ENCODE results near the gene SSR4.

Gene SSR4

DNA sequence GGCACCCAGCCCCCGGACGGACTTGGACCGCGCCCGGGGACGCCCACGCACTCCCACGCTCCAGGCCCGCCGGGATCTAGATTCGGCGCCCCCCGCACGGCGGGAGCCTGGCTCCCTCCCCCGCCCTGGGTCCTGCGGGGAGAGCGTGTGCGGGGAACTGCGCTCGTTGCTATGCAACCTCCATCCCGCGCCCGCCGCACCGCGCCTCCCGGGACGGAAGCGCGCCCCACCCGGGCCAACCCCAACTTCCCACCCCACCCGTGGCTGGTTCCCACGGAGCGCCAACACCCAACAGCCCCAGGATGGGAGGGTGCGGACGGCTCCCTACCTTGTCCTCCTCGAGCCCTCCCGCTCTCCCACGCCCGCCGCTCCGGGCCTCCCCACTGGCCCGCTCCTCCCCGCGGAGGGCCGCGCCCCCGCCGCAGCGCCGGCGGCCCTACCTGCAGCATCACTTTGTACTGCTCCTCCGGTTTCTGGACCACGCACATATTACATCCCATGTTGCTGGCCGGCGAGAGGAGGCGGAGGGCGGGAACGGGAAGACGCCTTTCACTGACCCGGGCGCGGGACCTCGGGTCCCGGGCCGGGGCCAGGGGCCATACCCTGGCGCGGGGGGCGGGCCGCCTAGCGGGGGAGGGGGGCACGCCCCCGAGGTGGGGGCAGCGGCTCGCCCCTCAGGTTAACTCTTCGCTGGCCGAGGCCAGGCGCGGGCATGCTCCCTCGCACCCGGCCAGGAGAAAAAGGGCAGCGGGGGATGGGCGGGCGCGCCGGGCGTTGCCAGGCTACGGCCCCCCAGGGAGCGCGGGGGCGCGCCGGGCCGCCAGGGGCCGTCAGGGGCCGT, 35.6 kb downstream of the SSR4 start, which contains the start of gene PDZD4:
Gene PDZD4, minus strand, starts transcription at position 746 of the 841 bp plus-strand sequence. Its CDS starts 246 bp downstream, at position 500.
- no peaks in the 10 kb centered on the region for H3F3A ChIP-seq (ENCODE audit: insufficient read depth, low read length)
- H4K20me1 ChIP-seq (ENCODE audit: insufficient read depth, low read length): no peaks in the 10 kb centered on the region
- DNase-seq: no peak
- H3K4me1 ChIP-seq (ENCODE audit: low read length): no peaks in the 10 kb centered on the region
- H3K9ac ChIP-seq (ENCODE audit: low read length): no peak within 1 kb of the TSS
- no peak within 1 kb of the TSS for H2AFZ ChIP-seq (ENCODE audit: low read length)
- no peaks in the 10 kb centered on the region for H3K36me3 ChIP-seq (replicated peaks; ENCODE audit: insufficient read depth, low read length)
- no peak within 1 kb of the TSS for H3K4me2 ChIP-seq (ENCODE audit: low read depth, low read length)
- no peaks in the 10 kb centered on the region for H3K9me3 ChIP-seq (replicated peaks; ENCODE audit: insufficient read depth, low read length)
- no peaks in the 10 kb centered on the region for H3K79me2 ChIP-seq (ENCODE audit: low read length)
- TF ChIP-seq EZH2 (optimal IDR thresholded peaks at IDR 0.05; ENCODE audit: low read depth, low read length) (no peak), CTCF (IDR thresholded peaks at IDR 0.05; ENCODE audit: low read length) (no peak), EZH2phosphoT487 (IDR thresholded peaks at IDR 0.05; ENCODE audit: low read length) (no peak)
- no peaks in the 10 kb centered on the region for H3K9me2 ChIP-seq (replicated peaks; ENCODE audit: insufficient read depth, low read length)
- no peak within 1 kb of the TSS for H3K4me3 ChIP-seq (ENCODE audit: low read length)
- H3K27me3 ChIP-seq (replicated peaks; ENCODE audit: insufficient read depth, low read length): peaks cover 76% of the 10 kb centered on the region
- no peak within 1 kb of the TSS for H3K27ac ChIP-seq (ENCODE audit: low read length)

DNA sequence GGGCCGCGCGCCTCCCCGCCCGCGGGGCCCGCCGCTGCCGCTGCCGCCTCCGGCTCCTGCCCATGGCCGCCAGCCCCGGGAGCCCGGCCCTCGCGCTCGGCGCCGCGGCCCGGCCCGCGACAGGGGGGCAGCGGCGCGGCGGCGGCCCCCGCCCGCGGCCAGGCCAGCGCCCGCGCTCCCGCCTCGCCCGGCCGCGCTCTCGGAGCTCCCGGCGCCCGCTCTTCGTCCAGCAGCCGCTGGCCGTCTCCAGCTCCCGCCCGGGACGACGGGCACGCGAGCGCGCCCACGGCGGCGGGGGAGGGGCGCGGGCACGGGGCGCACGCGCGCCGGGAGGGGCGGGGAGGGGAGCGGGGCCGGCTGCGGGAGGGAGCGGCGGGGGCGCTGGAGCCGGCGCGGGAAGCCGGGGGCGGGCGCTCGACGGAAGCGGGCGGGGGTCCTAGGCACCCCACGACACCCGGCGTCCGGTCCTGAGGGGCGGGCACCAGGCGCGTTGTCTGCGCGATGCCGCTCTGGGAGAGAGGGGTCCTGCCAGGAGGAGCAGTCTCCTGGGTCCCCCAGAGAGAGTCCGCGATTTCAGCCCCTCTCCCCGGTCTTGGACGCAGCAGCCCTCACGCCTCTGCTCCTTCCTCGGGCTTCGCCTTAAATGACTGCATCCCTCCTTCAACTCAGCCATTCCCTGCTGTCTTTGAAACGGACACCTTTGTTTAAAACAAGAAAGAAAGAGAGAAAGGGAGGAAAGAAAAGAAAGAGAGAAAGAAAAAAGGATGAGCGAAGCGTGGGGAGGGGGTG, 36.4 kb downstream of the SSR4 start:
- no peak overlapping the region for H2AFZ ChIP-seq (ENCODE audit: low read length)
- no peak overlapping the region for H3K9ac ChIP-seq (ENCODE audit: low read length)
- no peaks in the 10 kb centered on the region for H3F3A ChIP-seq (ENCODE audit: insufficient read depth, low read length)
- H3K4me3 ChIP-seq (ENCODE audit: low read length): no peak overlapping the region
- DNase-seq: no peak
- no peaks in the 10 kb centered on the region for H3K9me3 ChIP-seq (replicated peaks; ENCODE audit: insufficient read depth, low read length)
- no peaks in the 10 kb centered on the region for H3K36me3 ChIP-seq (replicated peaks; ENCODE audit: insufficient read depth, low read length)
- no peaks in the 10 kb centered on the region for H4K20me1 ChIP-seq (ENCODE audit: insufficient read depth, low read length)
- no peak for TF ChIP-seq EZH2phosphoT487 (IDR thresholded peaks at IDR 0.05; ENCODE audit: low read length)
- TF ChIP-seq CTCF (IDR thresholded peaks at IDR 0.05; ENCODE audit: low read length): no peak
- TF ChIP-seq EZH2 (optimal IDR thresholded peaks at IDR 0.05; ENCODE audit: low read depth, low read length): no peak
- no peak overlapping the region for H3K27ac ChIP-seq (ENCODE audit: low read length)
- no peaks in the 10 kb centered on the region for H3K79me2 ChIP-seq (ENCODE audit: low read length)
- H3K9me2 ChIP-seq (replicated peaks; ENCODE audit: insufficient read depth, low read length): no peaks in the 10 kb centered on the region
- no peak overlapping the region for H3K4me2 ChIP-seq (ENCODE audit: low read depth, low read length)
- peaks cover 68% of the 10 kb centered on the region for H3K27me3 ChIP-seq (replicated peaks; ENCODE audit: insufficient read depth, low read length)
- H3K4me1 ChIP-seq (ENCODE audit: low read length): no peaks in the 10 kb centered on the region

- no peaks in the 10 kb centered on the region for H3F3A ChIP-seq (ENCODE audit: insufficient read depth, low read length)
- no peak overlapping the region for H3K27ac ChIP-seq (ENCODE audit: low read length)
- peaks cover 65% of the 10 kb centered on the region for H3K27me3 ChIP-seq (replicated peaks; ENCODE audit: insufficient read depth, low read length)
- H3K4me3 ChIP-seq (ENCODE audit: low read length): no peak overlapping the region
- H3K4me2 ChIP-seq (ENCODE audit: low read depth, low read length): no peak overlapping the region
- no peaks in the 10 kb centered on the region for H3K9me3 ChIP-seq (replicated peaks; ENCODE audit: insufficient read depth, low read length)
- no peak overlapping the region for H3K9ac ChIP-seq (ENCODE audit: low read length)
- no peaks in the 10 kb centered on the region for H3K36me3 ChIP-seq (replicated peaks; ENCODE audit: insufficient read depth, low read length)
- H3K79me2 ChIP-seq (ENCODE audit: low read length): no peaks in the 10 kb centered on the region
- TF ChIP-seq CTCF (IDR thresholded peaks at IDR 0.05; ENCODE audit: low read length) (no peak), EZH2phosphoT487 (IDR thresholded peaks at IDR 0.05; ENCODE audit: low read length) (no peak), EZH2 (optimal IDR thresholded peaks at IDR 0.05; ENCODE audit: low read depth, low read length) (no peak)
- no peaks in the 10 kb centered on the region for H3K9me2 ChIP-seq (replicated peaks; ENCODE audit: insufficient read depth, low read length)
- no peaks in the 10 kb centered on the region for H4K20me1 ChIP-seq (ENCODE audit: insufficient read depth, low read length)
- no peak for DNase-seq
- H3K4me1 ChIP-seq (ENCODE audit: low read length): no peaks in the 10 kb centered on the region
- H2AFZ ChIP-seq (ENCODE audit: low read length): no peak overlapping the region
Observed at GRCh38 chrX:153831429-153832150, 37.1 kb downstream of the SSR4 start.
